ENCODE data around the gene KPNA1.
"Not testable (repeated sequence)": the region's sequence is repeated elsewhere in the genome, so short reads cannot be mapped to it uniquely, and the experiment has no call there.

DNA sequence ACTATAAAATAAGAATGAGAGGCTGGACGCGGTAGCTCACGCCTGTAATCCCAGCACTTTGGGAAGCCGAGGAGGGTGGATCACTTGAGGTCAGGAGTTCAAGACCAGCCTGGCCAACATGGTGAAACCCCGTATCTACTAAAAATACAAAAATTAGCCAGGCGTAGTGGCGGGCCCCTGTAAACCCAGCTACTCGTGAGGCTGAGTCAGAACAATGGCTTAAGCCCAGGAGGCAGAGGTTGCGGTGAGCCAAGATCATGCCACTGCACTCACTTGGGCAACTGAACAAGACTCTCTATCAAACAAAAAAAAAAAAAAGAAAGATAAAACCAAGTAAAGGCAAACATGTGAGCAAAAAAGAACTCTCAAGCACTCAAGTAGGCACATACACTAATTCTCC lies 5.8 kb downstream of the KPNA1 start:
- not testable (repeated sequence) for TF ChIP-seq POLR2A (IDR thresholded peaks at IDR 0.05; ENCODE audit: low read length); GATA1 (IDR thresholded peaks at IDR 0.05; ENCODE audit: low read depth, low read length)
